ENCODE measurements around the gene LMNTD1. TPM values are rescaled to one million over a fixed set of nuclear protein-coding genes. Genes with fewer than 3 reads are reported as not detected.

The LMNTD1 gene
- total RNA-seq, 1 donor from 2014 or later: 0.32 TPM

DNA sequence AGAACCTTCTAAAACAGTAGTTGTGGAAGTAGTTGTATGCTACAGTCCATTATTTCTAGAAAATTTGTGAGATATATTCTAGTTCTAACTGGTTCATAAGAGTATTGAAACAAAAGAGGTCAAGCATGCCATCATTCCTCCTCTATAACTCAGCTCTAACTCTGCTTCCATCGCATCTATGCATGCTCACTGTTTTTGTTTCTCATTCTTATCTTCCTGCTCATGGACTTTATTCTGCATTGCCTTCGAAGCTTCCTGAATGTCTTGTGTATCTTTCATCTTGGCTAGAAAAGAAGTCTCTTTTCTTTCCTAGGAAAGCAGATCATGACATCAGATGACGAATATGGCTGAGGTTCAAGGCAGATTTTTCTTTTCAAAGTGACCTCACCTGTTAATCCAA lies 402 bp downstream of the LMNTD1 start:
- ATAC-seq: no peak

DNA sequence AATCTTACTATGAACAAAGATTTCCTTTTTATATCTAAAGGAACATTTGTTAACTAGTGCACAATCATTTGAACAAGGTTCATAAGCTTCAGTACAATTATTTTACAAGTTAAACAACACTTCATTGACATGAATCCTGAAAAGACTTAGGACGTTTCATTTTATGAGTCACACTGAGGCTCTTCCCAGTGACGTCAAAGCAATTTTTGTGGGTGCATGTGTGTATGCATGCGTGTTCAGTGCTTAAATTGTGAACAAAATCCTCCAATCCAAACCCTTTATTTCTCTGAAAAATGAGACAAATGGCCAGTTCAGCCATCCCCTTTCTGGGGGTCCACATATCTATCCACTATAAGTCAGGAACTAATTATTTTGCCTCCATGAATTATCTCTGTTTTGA lies 2.9 kb downstream of the LMNTD1 start:
- no peak for ATAC-seq

DNA sequence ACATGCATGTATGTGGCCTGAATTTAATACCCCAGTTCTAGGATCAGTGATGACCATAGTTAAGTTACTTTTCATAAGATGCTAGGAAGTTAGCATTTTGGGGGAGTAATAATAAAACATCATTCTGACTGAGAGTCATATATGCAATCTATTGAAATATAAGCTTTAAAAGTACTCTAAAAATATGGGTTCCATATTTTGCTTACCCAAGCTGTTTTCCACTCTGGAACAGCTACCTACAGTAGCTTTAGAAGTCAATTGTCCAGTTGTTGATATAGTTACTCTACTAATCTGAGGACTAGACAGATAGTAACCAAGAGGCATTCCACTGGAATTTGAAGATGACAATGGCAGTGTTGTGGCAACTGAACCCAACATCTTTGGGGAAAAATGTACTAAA lies 4.0 kb downstream of the LMNTD1 start:
- ATAC-seq: no peak

DNA sequence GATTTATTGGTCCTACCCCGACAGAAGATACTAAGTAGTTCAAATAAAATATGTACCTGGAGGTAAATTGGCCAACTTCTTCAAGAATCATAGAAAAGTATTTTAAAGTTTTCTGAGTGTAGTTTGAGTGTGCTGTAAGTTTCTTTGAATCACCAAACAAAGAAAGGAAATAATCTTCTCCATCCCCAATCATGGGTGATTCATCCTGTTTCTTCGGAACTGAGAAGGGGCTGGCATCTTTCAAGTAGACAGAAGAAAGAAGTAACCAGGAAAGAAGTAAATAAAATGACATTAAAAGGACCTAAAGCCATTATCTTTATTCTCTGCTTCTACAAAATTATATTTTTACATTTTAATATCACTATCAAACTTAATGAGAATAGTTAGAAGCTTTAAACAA lies 6.8 kb downstream of the LMNTD1 start:
- no peak for ATAC-seq

DNA sequence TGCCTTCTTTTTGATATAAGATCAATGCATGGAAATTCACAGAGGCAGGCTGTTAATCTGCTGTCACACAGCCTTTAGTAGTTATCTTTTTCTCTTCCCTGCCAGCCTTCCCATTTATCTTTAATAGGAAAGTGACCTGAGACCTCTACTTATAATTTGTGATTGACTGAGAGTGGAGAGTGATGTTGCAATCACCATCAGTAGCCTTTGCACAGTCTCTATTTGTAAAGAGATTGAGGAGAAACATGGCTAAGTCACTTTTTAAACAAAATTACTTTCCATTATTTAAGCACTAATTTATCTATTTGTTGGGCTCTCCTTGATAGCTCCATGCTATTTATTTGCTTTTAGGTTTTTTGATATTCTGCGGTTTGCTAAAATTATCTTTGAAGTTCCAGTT lies 19.9 kb downstream of the LMNTD1 start:
- no peak for ATAC-seq

DNA sequence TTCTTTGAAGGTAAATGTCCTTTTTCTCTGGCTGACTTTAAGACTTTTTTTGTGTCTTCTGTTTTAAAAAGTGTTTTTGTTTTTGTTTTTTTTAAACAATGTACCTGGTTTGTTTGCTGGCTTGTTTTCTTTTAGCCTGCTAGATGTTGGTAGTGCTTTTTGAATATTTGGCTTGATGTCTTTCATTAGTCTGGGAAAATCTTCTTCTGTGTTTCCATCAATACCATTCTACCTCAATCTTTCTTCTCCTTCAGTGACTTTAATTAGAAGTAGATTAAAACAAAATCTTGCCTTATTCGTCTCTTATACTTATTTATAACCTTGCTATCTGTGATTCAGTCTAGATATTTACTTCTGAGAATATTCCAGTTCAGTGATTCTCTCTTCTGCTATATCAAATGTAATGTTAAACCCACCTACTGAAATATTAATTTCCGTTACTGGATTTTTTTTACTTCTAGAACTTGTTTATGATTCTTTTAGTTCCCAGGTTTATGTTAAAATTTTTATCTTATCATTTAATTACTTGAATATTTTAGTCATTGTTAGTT lies 21.5 kb downstream of the LMNTD1 start:
- no peak for ATAC-seq

DNA sequence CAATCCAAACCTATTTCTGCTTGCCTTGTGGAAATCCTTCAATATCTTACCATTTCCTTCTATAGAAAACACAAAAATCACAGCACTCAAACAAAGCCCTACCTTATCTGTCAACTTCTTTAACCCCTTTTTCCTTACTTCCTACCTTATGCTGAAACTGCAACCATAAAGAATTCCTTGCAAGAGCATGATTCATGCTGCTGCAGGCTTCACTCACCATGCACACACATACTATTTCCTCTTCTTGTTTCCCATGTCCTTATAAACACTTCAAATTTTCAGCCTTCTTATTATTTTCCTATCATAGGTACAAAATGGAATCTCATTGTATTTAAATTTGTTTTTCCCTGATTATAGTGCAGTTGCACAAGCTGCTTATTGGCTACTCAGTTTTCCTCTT lies 23.3 kb downstream of the LMNTD1 start:
- no peak for ATAC-seq

DNA sequence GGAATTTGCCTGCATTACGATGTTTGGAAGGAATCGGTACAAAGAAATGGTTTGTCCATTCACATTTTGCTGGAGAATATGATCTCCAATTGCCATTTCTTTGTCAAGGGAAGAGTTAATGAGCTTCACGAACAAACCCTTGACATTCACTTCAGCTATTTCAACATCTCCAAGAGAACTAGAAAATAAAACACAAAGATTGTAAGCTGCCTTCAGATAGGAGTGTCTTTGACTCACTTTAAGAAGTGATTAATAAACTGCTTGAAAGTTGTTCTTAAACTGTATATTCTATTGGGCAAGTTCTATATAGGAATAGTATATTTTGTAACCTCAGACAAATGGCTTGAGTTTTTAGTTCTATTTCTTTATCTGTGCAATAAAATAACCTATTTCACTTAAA lies 26.3 kb downstream of the LMNTD1 start:
- no peak for ATAC-seq

DNA sequence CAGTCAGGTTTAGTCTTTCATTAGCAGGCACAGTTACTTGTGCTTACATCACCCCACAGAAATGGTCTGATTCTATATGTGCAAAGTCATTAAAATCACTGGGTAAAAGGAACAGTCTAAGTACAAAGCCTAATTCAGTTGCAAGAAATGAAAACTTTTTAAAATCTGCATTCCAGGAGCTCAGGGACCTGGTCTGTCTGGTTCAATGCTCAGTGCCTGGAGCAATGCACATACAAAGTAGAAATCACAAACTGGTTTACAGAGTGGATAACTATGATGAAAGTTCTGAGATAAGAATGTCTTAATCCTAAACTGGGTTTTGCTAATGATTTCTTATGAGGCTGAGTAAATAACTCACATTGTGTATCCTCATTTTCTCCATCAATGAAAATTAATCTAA lies 28.7 kb downstream of the LMNTD1 start:
- ATAC-seq: no peak

DNA sequence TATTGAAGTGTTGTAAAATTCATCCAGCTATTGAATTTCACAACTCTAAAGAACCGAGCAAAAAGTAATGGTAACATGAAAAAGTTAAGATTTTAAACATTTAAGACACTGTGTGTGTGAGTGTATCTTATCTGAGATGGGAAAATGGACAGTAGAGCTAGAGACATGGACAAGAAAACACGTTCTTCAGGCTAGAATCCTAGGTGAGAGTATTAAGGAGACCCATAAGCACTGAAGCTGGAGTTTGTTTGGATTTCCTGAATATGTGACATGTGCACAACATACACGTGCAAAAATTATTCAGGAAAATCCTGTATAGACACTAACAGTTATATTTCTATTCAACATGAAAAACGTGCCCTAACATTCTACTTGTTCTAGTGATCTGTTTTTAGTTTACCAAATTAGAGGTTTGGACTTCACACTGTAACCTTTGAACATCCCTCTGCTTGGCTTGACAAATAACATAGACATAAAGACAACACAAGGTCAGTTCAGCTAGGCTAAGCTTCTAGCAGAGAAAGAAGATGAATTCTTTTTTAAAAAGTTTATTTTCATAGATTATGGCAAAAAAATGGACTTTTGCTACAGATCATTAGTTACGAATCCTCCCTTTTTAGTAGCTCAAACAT lies 31.3 kb downstream of the LMNTD1 start:
- ATAC-seq: no peak

DNA sequence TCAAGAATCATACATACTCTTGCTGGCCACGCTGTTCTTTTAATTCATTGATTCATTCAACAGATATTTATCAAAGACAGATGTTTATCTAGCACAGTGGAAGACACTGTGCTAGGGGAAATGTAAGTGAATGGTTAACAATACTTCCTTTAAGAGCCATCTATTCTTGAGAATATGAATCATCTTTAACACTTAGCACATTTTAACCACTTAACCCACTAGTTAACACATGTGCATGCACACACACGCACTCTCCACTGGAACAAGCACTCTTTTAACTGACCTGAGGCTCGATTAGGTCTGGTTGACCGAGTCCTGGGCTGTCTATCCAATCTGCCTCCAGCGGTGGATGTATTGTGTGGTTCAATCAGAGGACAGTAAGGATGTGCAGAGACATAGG lies 34.6 kb downstream of the LMNTD1 start:
- ATAC-seq: no peak

DNA sequence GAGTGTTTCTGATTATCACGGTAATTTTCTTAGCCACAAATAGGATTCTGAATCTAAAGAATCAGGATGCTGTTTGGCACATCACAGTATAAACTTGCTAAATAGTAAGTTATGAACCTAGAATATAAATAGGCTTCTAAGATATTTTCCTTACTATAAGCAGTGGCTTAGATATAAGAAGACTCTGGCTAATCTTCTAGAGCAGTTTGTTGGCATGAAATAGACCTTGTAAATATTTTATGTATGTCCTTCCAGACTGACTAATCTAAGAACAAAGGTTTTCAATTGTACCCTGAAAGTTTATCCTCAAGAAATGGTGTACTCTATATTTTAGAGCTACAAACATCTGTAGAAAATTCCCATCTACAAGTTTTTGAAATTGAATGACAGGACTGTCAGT lies 48.3 kb downstream of the LMNTD1 start:
- no peak for ATAC-seq

DNA sequence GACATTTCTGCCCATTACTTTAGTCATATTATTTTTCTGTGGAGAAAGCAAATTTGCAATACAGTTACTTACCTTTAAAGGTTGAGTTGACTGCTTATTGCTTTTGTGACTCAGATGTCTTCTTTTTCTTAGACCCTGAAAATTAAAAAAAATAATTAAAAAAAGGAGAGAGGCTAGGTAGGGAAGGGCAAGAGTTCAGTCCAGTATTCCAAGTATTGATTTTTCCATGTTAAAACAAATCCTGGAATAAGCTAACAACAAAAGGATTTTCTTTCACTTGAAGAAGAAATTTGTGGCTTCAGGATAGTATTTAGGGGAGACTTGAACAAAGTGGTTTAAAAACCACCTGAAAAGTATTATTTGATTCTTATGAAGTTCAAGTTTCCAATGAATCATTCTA lies 49.4 kb downstream of the LMNTD1 start:
- no peak for ATAC-seq

DNA sequence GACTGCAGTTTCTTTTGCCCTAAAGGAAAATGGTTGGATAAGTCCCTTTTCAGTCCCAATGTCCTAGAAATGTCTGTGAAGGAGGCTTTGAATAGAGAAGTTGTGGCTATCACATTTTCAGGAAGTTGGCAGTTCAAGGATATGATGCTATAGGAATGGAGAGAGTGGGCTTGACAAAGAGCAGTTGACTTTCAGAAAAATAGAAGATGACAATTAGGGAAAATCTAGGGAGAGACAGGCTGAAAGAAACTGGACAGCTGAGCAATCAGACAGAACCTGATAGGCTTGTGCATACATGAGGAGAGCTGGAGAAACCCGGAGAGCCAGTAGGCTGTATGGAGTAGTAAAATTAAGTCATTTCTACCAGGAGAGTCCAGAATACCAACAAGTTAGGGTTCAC lies 50.5 kb downstream of the LMNTD1 start:
- no peak for ATAC-seq

DNA sequence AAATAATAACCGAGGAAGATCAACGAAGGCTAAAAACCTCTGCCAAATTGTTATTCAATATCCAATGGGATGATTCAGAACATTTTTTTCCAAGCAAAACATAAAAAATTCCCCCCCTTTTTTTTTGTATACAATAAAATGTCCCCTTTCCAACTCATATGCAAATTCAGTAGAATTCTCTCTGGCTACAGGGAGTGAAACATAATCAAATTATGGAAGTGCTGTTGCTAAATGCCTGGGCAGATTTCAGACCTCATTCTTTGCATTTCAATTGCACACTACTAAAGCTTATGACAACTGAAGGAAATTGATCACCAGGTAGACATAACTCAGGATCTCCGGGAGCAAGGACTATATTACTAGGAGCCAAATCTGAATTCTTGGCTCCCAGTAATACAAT lies 51.0 kb downstream of the LMNTD1 start:
- no peak for ATAC-seq

DNA sequence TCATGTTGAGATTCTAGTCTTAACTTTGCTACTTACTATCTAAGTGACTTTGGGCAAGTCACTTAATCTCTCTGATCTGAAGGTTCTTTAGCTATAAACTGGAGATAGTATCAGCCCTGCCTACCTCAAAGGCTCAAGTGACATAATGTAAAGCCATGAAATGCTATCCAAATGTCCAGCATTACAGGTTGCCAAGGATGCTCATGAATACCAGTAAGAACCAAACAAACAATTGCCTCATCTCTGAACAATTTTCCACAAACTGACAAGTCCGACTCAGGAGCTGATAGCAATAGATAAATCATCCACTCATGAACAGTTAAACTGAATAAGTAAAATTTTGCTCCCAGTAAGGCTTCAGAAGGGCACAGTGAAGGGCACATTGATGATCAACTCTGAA lies 51.5 kb downstream of the LMNTD1 start:
- ATAC-seq: no peak

DNA sequence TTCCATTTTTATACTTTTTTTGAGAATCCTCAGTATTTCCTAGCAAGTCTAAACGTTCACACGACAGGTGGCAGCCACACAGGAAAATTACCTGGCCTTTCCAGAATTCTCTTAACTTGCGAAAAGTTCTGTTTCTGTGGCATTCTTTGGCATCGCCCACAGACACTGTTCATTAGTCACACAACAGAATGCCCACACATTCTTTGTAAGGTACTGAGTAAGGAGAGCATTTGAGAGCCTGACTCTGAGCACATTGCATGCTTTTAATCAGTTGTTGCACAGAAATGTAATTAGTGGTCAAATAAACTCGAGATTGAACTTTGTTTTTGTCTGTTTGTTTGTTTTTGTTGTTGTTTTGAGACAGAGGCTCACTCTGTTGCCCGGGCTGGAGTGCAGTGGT lies 52.4 kb downstream of the LMNTD1 start:
- no peak for ATAC-seq

DNA sequence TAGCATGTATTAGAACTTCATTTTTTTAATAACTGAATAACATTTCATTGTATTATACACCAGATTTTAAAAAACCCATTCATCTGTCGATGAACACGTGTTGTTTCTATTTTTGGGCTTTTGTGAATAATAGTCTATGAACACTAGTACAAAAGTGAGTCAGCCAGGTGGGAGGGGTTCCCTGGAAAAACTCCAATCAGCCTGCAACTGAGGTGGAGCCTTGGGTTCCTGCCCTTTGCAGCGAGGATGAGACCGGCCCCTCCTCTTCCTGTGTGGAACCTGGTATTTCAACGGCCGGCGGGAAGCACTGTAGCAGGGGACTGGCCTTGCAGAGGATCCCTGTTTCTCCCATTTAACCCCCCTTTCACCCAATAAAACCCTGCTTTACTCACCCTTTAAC lies 56.1 kb downstream of the LMNTD1 start:
- ATAC-seq: peak; percentile 50

DNA sequence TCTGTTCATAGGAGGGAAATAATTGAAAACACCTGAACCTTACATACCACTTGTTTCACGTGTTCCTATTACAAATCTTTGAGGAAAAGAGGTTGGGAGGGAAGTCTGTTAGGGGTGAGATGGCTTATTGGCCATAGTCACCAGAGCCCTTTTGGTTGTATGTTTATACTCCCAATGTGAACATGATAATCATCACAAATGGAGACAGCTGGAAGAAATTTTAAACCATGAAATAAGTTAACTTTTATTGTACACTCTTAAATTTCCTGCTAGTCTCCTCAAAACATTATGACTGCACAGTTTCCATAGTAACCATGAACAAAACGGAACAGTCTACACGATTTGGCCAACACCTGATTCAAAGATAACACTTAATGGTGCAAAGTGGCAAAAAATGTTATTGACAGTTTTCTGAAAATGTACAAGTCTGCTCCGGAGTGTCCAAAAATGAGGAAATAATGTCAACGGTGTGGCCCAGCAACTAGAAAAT lies 56.9 kb downstream of the LMNTD1 start:
- ATAC-seq: no peak

DNA sequence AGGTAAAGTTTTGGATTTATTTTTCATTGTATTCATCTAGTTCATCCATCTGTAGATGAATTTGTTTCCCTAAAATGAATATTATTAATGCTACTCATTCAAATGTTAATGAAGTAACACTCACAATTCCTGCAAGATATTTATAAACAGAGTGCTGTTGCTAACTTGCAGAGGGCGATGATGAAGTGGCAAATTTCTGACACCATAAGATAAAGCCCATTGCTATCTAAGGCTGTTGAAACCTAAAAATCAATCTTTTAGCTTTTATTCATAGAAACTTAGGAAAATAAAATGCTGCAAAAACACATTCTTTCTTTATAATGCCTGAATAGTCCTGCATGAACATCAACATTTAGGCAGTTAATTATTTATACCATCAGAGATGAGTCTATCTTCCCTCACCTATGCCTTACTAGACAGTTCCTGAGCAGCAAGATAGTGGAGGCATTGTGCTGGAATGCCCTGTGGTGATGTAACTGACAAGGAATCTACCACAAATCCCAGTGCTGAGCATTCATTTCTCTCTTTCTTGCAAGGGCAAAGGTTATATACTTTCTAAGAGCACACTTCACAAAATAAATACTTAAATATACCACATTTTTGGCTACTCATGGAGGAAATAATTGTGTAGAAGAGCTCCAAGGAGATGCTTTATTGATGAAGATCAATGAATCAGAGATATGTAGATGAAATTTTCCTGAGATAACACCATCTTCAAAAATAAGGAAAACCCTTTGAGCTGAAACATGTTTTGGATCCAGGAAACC lies 57.6 kb downstream of the LMNTD1 start:
- ATAC-seq: peak; percentile 55

DNA sequence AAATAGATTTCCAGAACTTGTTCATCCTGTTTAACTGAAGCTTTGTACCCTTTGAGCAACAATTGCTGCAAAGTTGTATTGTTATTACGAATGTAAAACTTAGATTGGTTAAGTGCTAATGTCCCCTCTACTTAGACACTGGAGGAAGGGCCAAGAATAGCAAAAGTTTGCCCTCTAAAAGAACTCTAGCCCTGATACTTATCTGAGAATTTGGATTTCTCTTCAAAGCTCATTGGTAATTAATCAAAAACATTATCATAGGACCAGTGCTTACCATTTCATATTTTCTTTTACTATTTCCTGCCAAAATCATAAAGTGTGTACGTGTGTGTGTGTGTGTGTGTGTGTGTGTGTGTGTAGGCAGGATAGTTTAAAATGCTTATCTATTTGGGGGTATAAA lies 58.2 kb downstream of the LMNTD1 start:
- ATAC-seq: no peak

DNA sequence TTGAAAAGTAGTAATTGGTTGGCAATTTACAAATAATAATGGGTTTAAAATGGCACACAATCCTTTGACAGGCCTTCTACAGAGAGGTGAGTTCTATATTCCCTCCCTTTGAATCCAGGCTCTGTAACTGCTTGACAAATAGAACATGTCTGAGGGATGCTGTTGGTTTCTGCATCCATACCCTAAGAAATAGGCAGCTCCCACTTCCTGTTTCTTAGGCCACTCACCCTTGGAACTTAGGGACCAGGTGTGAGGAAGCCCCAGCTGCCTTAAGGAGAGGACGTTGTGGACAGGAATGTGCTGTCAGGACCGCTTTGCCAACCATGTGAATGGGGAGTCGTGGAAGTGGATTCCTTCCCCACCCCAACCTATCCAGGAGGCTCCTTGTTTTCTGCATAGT lies 59.4 kb downstream of the LMNTD1 start:
- ATAC-seq: no peak

DNA sequence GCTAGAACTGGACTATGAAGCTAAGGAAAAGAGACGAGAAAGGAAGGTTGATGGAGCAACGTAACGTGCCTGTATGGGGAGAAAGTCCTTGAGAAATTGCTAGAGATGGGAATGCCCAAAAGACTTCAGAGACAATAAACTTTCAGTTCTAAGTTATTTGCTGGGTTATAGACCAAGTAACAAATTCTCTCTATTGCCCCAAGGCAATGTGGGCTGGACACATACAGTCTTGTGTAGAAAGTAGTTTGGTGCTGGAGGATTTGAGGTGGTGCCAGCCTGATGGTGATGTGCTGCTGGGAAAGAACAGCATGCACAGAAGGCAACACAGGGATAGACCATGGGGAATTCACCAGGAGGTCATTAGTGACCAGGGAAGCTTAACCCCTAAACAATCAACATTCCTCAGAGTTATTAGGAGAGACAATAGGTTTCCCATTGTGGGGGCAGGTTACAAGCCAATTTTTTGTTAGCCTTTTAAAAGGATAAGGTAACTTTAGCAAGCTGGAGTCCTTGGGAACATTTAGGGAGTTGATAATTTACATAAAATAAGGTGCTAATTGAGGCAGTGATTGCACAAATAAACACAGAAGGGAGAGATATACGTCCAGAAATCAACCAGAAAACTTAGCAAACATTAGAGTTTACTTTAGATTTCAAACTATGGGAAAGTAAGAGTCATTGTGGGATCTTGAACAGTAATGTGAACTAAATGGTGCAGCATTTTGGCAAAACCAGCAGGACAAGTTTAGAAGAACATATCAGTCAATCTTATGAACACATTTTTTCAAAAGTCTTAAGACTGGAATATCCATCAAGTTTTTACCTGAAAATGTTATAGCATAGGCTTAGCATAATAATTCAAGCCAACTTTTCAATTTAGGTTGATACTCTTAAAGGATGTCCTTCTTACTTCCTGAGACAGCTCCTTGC lies 61.4 kb downstream of the LMNTD1 start:
- ATAC-seq: no peak

All from esophagus mucosa (tissue), 1 donor.